A549 (cell line): ENCODE data around the gene POLR1D. TPM values are rescaled to one million over a fixed set of nuclear protein-coding genes. Genes with fewer than 3 reads are reported as not detected.

Source experiments
- ATAC-seq, 2 experiments: fragments of 200-7000 bp in 1 of 2; fragments of >200 bp in 1 of 2; cut with Nextera tagmentation in 1 of 2; cut with Tn5 transposase in 1 of 2; 3 replicates each; pipeline versions ENCODE4 v1.8.0 to v1.9.1; 2018 to 2020; ENCODE audit warnings: mild to moderate bottlenecking in 1 of 2, moderate library complexity in 1 of 2
- CTCF ChIA-PET: fragments of 300-600 bp; sonication (Branson Sonifier 250); formaldehyde crosslinking; extraction: SDS; loops from one replicate; lab custom pipeline; 2021; ENCODE audit warnings: antibody characterized with exemption, inconsistent platforms; lab: Yijun Ruan, JAX
- POLR2A ChIA-PET: fragments of 350-600 bp; formaldehyde crosslinking; extraction: SDS; loops from one replicate; lab custom pipeline; 2021; ENCODE audit warnings: antibody characterized with exemption, inconsistent platforms; lab: Yijun Ruan, JAX
- DNase-seq, 2 experiments: peaks; one replicate each; pipeline versions ENCODE4 v3.0.0 to v3.0.0-alpha.2; 2011 to 2016; ENCODE audit warnings: low read depth in 1 of 2, low spot score in 1 of 2
- FAIRE-seq: peaks from 2 replicates; lab custom pipeline; 2011; peaks lifted over from hg19 to GRCh38; lab: Jason Lieb, UNC
- H3K27ac ChIP-seq, 2 experiments: fragments of >200 bp; sonication (Bioruptor Twin); formaldehyde crosslinking; 3 replicates each; pipeline ENCODE4 v1.5.1; 2016 to 2017
- H3K4me1 ChIP-seq: fragments of >200 bp; sonication (Bioruptor Twin); formaldehyde crosslinking; 3 replicates; pipeline ENCODE4 v1.6.1; 2016
- H3K4me2 ChIP-seq: fragments of >200 bp; sonication (Bioruptor Twin); formaldehyde crosslinking; 3 replicates; pipeline ENCODE4 v1.6.1; 2016
- H3K4me3 ChIP-seq: fragments of >200 bp; sonication (Bioruptor Twin); formaldehyde crosslinking; 3 replicates; pipeline ENCODE4 v1.5.1; 2016
- H3K9me3 ChIP-seq: fragments of >200 bp; sonication (Bioruptor Twin); formaldehyde crosslinking; 3 replicates; pipeline ENCODE4 v1.6.1; 2016
- BCL3 ChIP-seq: fragments of >200 bp; sonication (Bioruptor Twin); formaldehyde crosslinking; IDR thresholded peaks from 3 replicates; pipeline ENCODE4 v1.6.1; 2016
- BHLHE40 ChIP-seq: IDR thresholded peaks from 2 replicates; pipeline ENCODE4 v1.6.1; 2012; ENCODE audit warnings: low read depth, low read length, inconsistent platforms
- CBX2 ChIP-seq: fragments of 200-600 bp; sonication (generic); IDR thresholded peaks from 2 replicates; pipeline ENCODE4 v1.6.1; 2016; ENCODE audit warnings: low read depth, mild to moderate bottlenecking, borderline replicate concordance
- CBX8 ChIP-seq: fragments of 200-600 bp; sonication (generic); IDR thresholded peaks from 2 replicates; pipeline ENCODE4 v1.6.1; 2016
- E2F6 ChIP-seq: IDR thresholded peaks from 2 replicates; pipeline ENCODE4 v1.6.1; 2012; ENCODE audit warnings: low read depth, borderline replicate concordance
- FOSL2 ChIP-seq, 2 experiments: fragments of 450-650 bp in 1 of 2; fragments of >200 bp in 1 of 2; sonication (Bioruptor Twin) in 1 of 2; formaldehyde crosslinking; IDR thresholded peaks; 2 replicates each; pipeline versions ENCODE4 v1.5.0 to v1.6.1; 2016 to 2020; ENCODE audit warnings: mild to moderate bottlenecking in 1 of 2, moderate library complexity in 1 of 2
- HMGXB4 ChIP-seq: fragments of 250-450 bp; sonication (Bioruptor Pico); IDR thresholded peaks from 2 replicates; pipeline ENCODE4 v1.5.0; 2021; ENCODE audit warnings: mild to moderate bottlenecking, moderate library complexity, borderline replicate concordance
- HOXA7 ChIP-seq: fragments of 250-450 bp; sonication (Bioruptor Pico); IDR thresholded peaks from 2 replicates; pipeline ENCODE4 v1.5.0; 2020; ENCODE audit warnings: mild to moderate bottlenecking, moderate library complexity
- HOXB5 ChIP-seq: fragments of 250-450 bp; sonication (Bioruptor Pico); IDR thresholded peaks from 2 replicates; pipeline ENCODE4 v1.5.0; 2020; ENCODE audit warnings: mild to moderate bottlenecking, moderate library complexity
- JUN ChIP-seq, 2 experiments: fragments of >200 bp; sonication (Bioruptor Twin); formaldehyde crosslinking; IDR thresholded peaks; 2 replicates in 1 of 2; 3 replicates in 1 of 2; pipeline ENCODE4 v1.6.1; 2016 to 2017
- JUNB ChIP-seq: fragments of >200 bp; sonication (Bioruptor Twin); formaldehyde crosslinking; IDR thresholded peaks from 2 replicates; pipeline ENCODE4 v1.6.1; 2016
- MAFK ChIP-seq: fragments of 450-650 bp; IDR thresholded peaks from 2 replicates; pipeline ENCODE4 v1.6.1; 2014; ENCODE audit not compliant: partially characterized antibody
- MAX ChIP-seq: IDR thresholded peaks from 2 replicates; pipeline ENCODE4 v1.6.1; 2012
- MYC ChIP-seq: IDR thresholded peaks from 2 replicates; pipeline ENCODE4 v1.6.1; 2012; ENCODE audit warnings: mild to moderate bottlenecking, inconsistent platforms, low read length, improper control_type of control experiment, borderline replicate concordance
- NPAS2 ChIP-seq: fragments of 250-450 bp; sonication (Bioruptor Pico); IDR thresholded peaks from 2 replicates; pipeline ENCODE4 v1.8.0; 2022; ENCODE audit warnings: mild to moderate bottlenecking, moderate library complexity, borderline replicate concordance
- PHF8 ChIP-seq: fragments of 200-600 bp; sonication (generic); IDR thresholded peaks from 2 replicates; pipeline ENCODE4 v1.6.1; 2016; ENCODE audit warnings: low read depth, mild to moderate bottlenecking, antibody characterized with exemption, moderate library complexity, borderline replicate concordance
- POLR2A ChIP-seq: IDR thresholded peaks from 2 replicates; pipeline ENCODE4 v1.6.1; 2012; ENCODE audit warnings: mild to moderate bottlenecking, low read length
- TP53 ChIP-seq: fragments of 250-450 bp; sonication (Bioruptor Pico); IDR thresholded peaks from 2 replicates; pipeline ENCODE4 v1.5.0; 2021; ENCODE audit warnings: mild to moderate bottlenecking, moderate library complexity
- USF2 ChIP-seq: fragments of 450-650 bp; IDR thresholded peaks from 2 replicates; pipeline ENCODE4 v1.6.1; 2014; ENCODE audit warnings: antibody characterized with exemption
- ZFP36 ChIP-seq: fragments of 450-650 bp; IDR thresholded peaks from 2 replicates; pipeline ENCODE4 v1.6.1; 2014; ENCODE audit warnings: borderline replicate concordance; ENCODE audit not compliant: partially characterized antibody
- ZNF302 ChIP-seq: fragments of 250-450 bp; sonication (Bioruptor Pico); IDR thresholded peaks from 2 replicates; pipeline ENCODE4 v1.9.0; 2021; ENCODE audit warnings: inconsistent platforms, mild to moderate bottlenecking, moderate library complexity
- WGBS: methylation state at CpG from one replicate; pipeline ENCODE4 v1.1.6; 2017; ENCODE audit errors: missing lambda C conversion rate; 5-methylcytosine and 5-hydroxymethylcytosine counted together
- polyA minus RNA-seq: library from RNA; depleted of rRNA, polyadenylated mRNA; stranded (reverse); fragments of >200 nt; gene quantifications from 2 replicates; pipeline ENCODE4 v1.2.3, GENCODE V29; 2011; rRNA and poly(A)+ RNA removed
- polyA plus RNA-seq, 4 experiments: library from polyadenylated mRNA; depleted of rRNA in 3 of 4; stranded (reverse); fragments of >200 nt; fragmentation: RNase III in 1 of 4; extraction: RNeasy Plus Mini Kit Qiagen cat#74134 plus additional on column Dnase treatment in 1 of 4; gene quantifications; 2 replicates in 3 of 4; 3 replicates in 1 of 4; pipeline ENCODE4 v1.2.3, GENCODE V29; 2011 to 2017

Gene POLR1D
- polyA plus RNA-seq (2011; rRNA removed): 161 and 192 TPM in 2 replicates
- 92.9 and 94.6 TPM in 2 replicates for polyA plus RNA-seq (2012; cell fraction: cytosol; rRNA removed)
- 34.2 and 50.6 TPM in 2 replicates for polyA plus RNA-seq (2012; cell fraction: nucleus; rRNA removed)
- 110 to 120 TPM (median 117 TPM) in 3 replicates for polyA plus RNA-seq (2017; fragmentation: RNase III; extraction: RNeasy Plus Mini Kit Qiagen cat#74134 plus additional on column Dnase treatment)
- polyA minus RNA-seq: 30.3 and 31.6 TPM in 2 replicates

GRCh38 chr13:27621366-27622101 lies at the start of gene POLR1D:
Gene POLR1D (plus strand): TSS chr13:27621892. CDS start chr13:27621984, 92 bp downstream.
- no peak for TF ChIP-seq CBX8
- no peak for TF ChIP-seq JUNB
- peak; percentile 47; the same call in 1 of the 2 replicates for TF ChIP-seq BHLHE40
- TF ChIP-seq USF2: peak; percentile 53
- 0 out of 2 replicates have a peak, but pooled peaks have one; percentile 24 for TF ChIP-seq MYC
- 0 out of 2 replicates have a peak, but pooled peaks have one; percentile 20 for TF ChIP-seq NPAS2 (CRISPR knock-in tag)
- peak; percentile 64 for TF ChIP-seq MAX
- no peak for TF ChIP-seq HOXB5 (CRISPR knock-in tag)
- TF ChIP-seq FOSL2 (IDR thresholded peaks at IDR 0.05): no peak
- TF ChIP-seq FOSL2 (CRISPR knock-in tag; IDR thresholded peaks at IDR 0.05): peak; percentile 80
- TF ChIP-seq TP53 (CRISPR knock-in tag): no peak
- TF ChIP-seq CBX2: no peak
- TF ChIP-seq HMGXB4: no peak
- TF ChIP-seq ZNF302 (CRISPR knock-in tag): no peak
- TF ChIP-seq BCL3: 0 out of 3 replicates have a peak, but pooled peaks have one; percentile 7
- peak; percentile 11; the same call in 1 of the 2 replicates for TF ChIP-seq PHF8
- TF ChIP-seq HOXA7 (CRISPR knock-in tag): no peak
- no peak for TF ChIP-seq MAFK
- peak; percentile 81 for TF ChIP-seq POLR2A
- 0 out of 2 replicates have a peak, but pooled peaks have one; percentile 50 for TF ChIP-seq E2F6
- no peak for TF ChIP-seq ZFP36
- TF ChIP-seq JUN (IDR thresholded peaks at IDR 0.05): peak; percentile 48 to 73; a peak in 3 of 5 replicates
- Histone ChIP-seq H3K4me3 (peak within 1 kb of the TSS; percentile 83), H3K27ac (peak within 1 kb of the TSS; percentile 84 to 97), H3K4me1 (peaks cover 20% of the 10 kb centered on the region), H3K9me3 (no peaks in the 10 kb centered on the region), H3K4me2 (peak within 1 kb of the TSS; percentile 94)
- ChIA-PET CTCF (interaction anchor here (0.9 to 3.4 kb wide), 5 partner anchors 22 to 205 kb away, joined by 3 to 13 read pairs (median 6); no protein-coding TSS in a partner anchor), POLR2A (interaction anchor here (0.8 to 1.3 kb wide), 5 partner anchors 10 to 333 kb away, joined by 3 to 5 read pairs (median 3); no protein-coding TSS in a partner anchor)
- 3% methylated on average over 11 of the region's 71 CpGs for WGBS
- FAIRE-seq (no peak), DNase-seq (peak; percentile 38 to 76), ATAC-seq (peak; percentile 75 to 82)
